Measurements from ENCODE around the gene KLF6.

Gene KLF6

GRCh38 chr10:3807211-3807927 lies 22.4 kb upstream of the KLF6 start:
- ChIA-PET CTCF (interaction anchor here (1.1 to 2.8 kb wide), 3 partner anchors 11 to 64 kb away, joined by 3 to 11 read pairs (median 3); no protein-coding TSS in a partner anchor), POLR2A (interaction anchor here (1.5 to 3.1 kb wide), 4 partner anchors 22 to 45 kb away, joined by 3 to 25 read pairs (median 10); partner anchors contain the start of gene KLF6)
- no peak for DNase-seq (ENCODE audit: extremely low spot score)
- TF ChIP-seq CTCF (IDR thresholded peaks at IDR 0.05; ENCODE audit: control extremely low read depth, extremely low read depth, low read depth, missing control alignments), result no peak

- ChIA-PET CTCF (interaction anchor here (1.1 to 2.8 kb wide), 3 partner anchors 11 to 65 kb away, joined by 3 to 11 read pairs (median 3); no protein-coding TSS in a partner anchor), POLR2A (interaction anchor here (1.5 to 3.1 kb wide), 4 partner anchors 21 to 46 kb away, joined by 3 to 25 read pairs (median 10); partner anchors contain the start of gene KLF6)
- DNase-seq (ENCODE audit: extremely low spot score), result no peak
- no peak for TF ChIP-seq CTCF (IDR thresholded peaks at IDR 0.05; ENCODE audit: control extremely low read depth, extremely low read depth, low read depth, missing control alignments)
Observed at GRCh38 chr10:3806603-3807002, 21.6 kb upstream of the KLF6 start.

DNA sequence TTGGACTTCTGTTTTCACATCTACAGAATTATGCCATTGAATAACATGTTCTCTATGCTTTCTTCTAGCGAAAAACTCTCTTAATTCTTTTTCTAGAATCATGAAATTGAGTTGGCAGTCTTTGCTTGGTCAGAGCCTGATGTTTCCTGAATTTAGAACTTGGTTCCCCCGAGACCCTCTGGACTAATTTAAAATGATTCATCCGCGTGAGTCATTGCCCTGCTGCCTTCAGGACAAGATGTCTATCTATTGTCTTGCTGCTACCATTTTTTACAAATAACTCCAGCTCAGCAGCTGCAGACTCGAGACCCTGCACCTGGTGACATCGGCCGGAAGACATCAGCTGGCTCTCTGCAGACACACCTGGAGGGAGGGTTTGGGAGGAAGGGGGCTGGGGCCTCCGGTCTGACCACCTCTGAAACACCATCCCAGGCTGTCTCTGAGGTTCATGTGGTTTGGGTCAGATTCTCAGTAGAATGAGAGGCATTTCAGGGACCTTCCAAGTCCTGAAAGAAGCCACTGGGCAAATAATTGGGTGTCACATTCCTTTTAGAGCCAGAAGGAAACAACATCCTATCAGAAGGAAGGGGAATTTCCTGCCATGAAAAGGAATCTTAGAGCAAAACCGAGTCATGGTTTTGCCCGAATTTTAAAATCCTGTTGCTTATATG lies 20.9 kb upstream of the KLF6 start:
- TF ChIP-seq CTCF (IDR thresholded peaks at IDR 0.05; ENCODE audit: control extremely low read depth, extremely low read depth, low read depth, missing control alignments), result no peak
- ChIA-PET CTCF (interaction anchor here (1.0 to 2.8 kb wide), 2 partner anchors 46 to 77 kb away, joined by 3 to 11 read pairs; no protein-coding TSS in a partner anchor), POLR2A (interaction anchor here (0.8 to 3.1 kb wide), 6 partner anchors 21 to 46 kb away, joined by 3 to 25 read pairs (median 8); partner anchors contain the start of gene KLF6)
- peak; percentile 45 for DNase-seq (ENCODE audit: extremely low spot score)

DNA sequence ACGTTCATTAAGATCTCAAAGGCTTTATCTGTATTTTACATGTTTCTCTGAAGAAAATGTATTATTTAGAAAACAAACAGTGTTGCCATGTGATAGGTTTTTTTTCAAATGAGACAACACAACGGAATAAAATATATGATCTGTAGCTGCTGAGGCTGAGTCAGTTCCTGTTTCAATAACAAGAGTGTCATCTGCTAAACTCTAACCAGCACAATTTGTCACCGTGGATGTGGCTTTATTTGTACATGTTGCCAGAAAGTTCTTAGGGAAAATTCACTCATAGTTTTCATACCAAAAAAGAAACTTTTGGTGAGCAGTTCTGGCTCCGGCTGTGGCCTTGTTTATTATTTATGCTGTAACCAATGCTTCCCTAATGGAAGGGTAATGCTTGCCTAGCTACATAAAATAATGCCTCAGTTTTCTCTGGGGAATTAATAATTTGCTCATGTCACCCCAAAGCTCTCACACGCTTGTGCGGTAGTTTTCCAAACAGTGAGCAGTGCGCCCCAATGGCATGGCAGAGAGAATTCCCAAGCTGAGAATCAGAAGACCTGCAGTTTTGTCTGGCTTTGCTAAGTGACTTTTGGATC lies 20.3 kb upstream of the KLF6 start:
- no peak for TF ChIP-seq CTCF (IDR thresholded peaks at IDR 0.05; ENCODE audit: control extremely low read depth, extremely low read depth, low read depth, missing control alignments)
- ChIA-PET POLR2A (interaction anchor here (0.8 to 3.1 kb wide), 4 partner anchors 20 to 47 kb away, joined by 3 to 25 read pairs (median 10); partner anchors contain the start of gene KLF6), CTCF (interaction anchor here (1.0 kb wide), 2 partner anchors 10 to 77 kb away, joined by 3 read pairs; no protein-coding TSS in a partner anchor)
- DNase-seq (ENCODE audit: extremely low spot score), result peak; percentile 57

GRCh38 chr10:3803927-3804741 lies 19.1 kb upstream of the KLF6 start:
- TF ChIP-seq CTCF (IDR thresholded peaks at IDR 0.05; ENCODE audit: control extremely low read depth, extremely low read depth, low read depth, missing control alignments), result no peak
- CTCF ChIA-PET, result interaction anchor here (1.0 kb wide), 1 partner anchor 8 kb away, joined by 3 read pairs; no protein-coding TSS in a partner anchor
- no peak for DNase-seq (ENCODE audit: extremely low spot score)
- POLR2A ChIA-PET, result interaction anchor here (3.1 kb wide), 1 partner anchor 19 kb away, joined by 25 read pairs; the partner anchor contains the start of gene KLF6

Measured in GM10248 (cell line).